Gastrocnemius medialis (tissue), 4 donors: ENCODE measurements around the gene INAFM1.

Experiments used
- POLR2A ChIP-seq, 2 donors: fragments of 450-650 bp; IDR thresholded peaks; one replicate each; pipeline ENCODE4 v1.6.1; 2017; ENCODE audit warnings: antibody characterized with exemption in 2 of 2, mild to moderate bottlenecking in 2 of 2, moderate library complexity in 2 of 2
- TF ChIP-seq, protein P1 (sequence below), 5 experiments: fragments of 450-650 bp in 3 of 5; fragments of 200-600 bp in 2 of 5; sonication (generic) in 2 of 5; IDR thresholded peaks in 4 of 5; conservative IDR thresholded peaks in 1 of 5; 1 replicate in 4 of 5; 2 replicates in 1 of 5; pipeline ENCODE4 v1.5.1; 2016 to 2019; ENCODE audit warnings: antibody characterized with exemption in 5 of 5, mild to moderate bottlenecking in 3 of 5, moderate library complexity in 3 of 5

DNA sequence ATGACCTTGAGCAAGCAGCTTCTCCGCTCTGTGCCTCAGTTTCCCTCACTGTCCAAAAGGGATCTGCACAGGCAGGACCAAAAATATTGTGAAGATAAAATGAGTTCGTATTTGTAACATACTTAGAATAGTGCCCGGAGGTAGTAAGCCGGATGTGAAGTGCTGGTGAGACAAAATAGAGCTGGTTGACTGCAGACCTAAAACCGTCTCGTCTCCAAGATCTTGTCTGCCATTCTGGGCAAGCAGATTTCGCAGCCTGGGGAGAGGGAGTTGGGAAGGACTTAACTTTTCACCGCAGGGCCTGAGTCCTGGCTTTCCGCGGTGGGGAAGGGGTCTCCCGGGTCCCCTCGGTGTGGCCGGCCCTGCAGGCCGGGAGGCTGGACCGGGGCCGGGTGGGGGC is 35.5 kb upstream of the INAFM1 start:
- TF ChIP-seq, protein P1, sequence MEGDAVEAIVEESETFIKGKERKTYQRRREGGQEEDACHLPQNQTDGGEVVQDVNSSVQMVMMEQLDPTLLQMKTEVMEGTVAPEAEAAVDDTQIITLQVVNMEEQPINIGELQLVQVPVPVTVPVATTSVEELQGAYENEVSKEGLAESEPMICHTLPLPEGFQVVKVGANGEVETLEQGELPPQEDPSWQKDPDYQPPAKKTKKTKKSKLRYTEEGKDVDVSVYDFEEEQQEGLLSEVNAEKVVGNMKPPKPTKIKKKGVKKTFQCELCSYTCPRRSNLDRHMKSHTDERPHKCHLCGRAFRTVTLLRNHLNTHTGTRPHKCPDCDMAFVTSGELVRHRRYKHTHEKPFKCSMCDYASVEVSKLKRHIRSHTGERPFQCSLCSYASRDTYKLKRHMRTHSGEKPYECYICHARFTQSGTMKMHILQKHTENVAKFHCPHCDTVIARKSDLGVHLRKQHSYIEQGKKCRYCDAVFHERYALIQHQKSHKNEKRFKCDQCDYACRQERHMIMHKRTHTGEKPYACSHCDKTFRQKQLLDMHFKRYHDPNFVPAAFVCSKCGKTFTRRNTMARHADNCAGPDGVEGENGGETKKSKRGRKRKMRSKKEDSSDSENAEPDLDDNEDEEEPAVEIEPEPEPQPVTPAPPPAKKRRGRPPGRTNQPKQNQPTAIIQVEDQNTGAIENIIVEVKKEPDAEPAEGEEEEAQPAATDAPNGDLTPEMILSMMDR (IDR thresholded peaks at IDR 0.05 in 4 of 5, conservative IDR thresholded peaks at IDR 0.05 in 1 of 5), result no peak
- no peak for TF ChIP-seq POLR2A (IDR thresholded peaks at IDR 0.05)
